Smooth muscle cell (in vitro differentiated cells): ENCODE results near the gene SMAD3. TPM values are rescaled to one million over a fixed set of nuclear protein-coding genes. Genes with fewer than 3 reads are reported as not detected.

ENCODE experiments used
- DNase-seq: peaks from one replicate; lab custom pipeline; 2025; ENCODE audit not compliant: unreplicated experiment; lab: John Stamatoyannopoulos, UW
- H2AFZ ChIP-seq: fragments of 200-600 bp; sonication (generic); 2 replicates; pipeline ENCODE4 v1.6.0; 2016; ENCODE audit warnings: antibody characterized with exemption, low read depth, mild to moderate bottlenecking
- H3F3A ChIP-seq: fragments of 200-600 bp; sonication (generic); 2 replicates; pipeline ENCODE4 v1.6.0; 2017; ENCODE audit warnings: antibody characterized with exemption, low read depth
- H3K27ac ChIP-seq: fragments of 200-600 bp; sonication (generic); 2 replicates; pipeline ENCODE4 v1.5.1; 2016; ENCODE audit warnings: low read depth, mild to moderate bottlenecking
- H3K27me3 ChIP-seq: fragments of 200-600 bp; sonication (generic); 2 replicates; pipeline ENCODE4 v1.6.1; 2016; ENCODE audit warnings: low read depth, mild to moderate bottlenecking
- H3K36me3 ChIP-seq: fragments of 200-600 bp; sonication (generic); 2 replicates; pipeline ENCODE4 v1.5.1; 2016; ENCODE audit warnings: low read depth
- H3K4me1 ChIP-seq: fragments of 200-600 bp; sonication (generic); 2 replicates; pipeline ENCODE4 v1.5.1; 2016; ENCODE audit warnings: low read depth
- H3K4me2 ChIP-seq: fragments of 200-600 bp; sonication (generic); 2 replicates; pipeline ENCODE4 v1.6.0; 2016; ENCODE audit warnings: mild to moderate bottlenecking
- H3K4me3 ChIP-seq: fragments of 200-600 bp; sonication (generic); 2 replicates; pipeline ENCODE4 v1.5.1; 2016; ENCODE audit warnings: mild to moderate bottlenecking
- H3K79me2 ChIP-seq: fragments of 200-600 bp; sonication (generic); 2 replicates; pipeline ENCODE4 v1.6.0; 2016; ENCODE audit warnings: low read depth, mild to moderate bottlenecking
- H3K9ac ChIP-seq: fragments of 200-600 bp; sonication (generic); 2 replicates; pipeline ENCODE4 v1.6.0; 2016; ENCODE audit warnings: low read depth
- H3K9me3 ChIP-seq: fragments of 200-600 bp; sonication (generic); replicated peaks from 2 replicates; pipeline ENCODE4 v1.5.1; 2016; ENCODE audit warnings: low read depth
- H4K20me1 ChIP-seq: fragments of 200-600 bp; sonication (generic); 2 replicates; pipeline ENCODE4 v1.6.0; 2016; ENCODE audit warnings: low read depth
- CTCF ChIP-seq: fragments of 200-600 bp; sonication (generic); IDR thresholded peaks from 2 replicates; pipeline ENCODE4 v1.5.1; 2017; ENCODE audit warnings: borderline replicate concordance, mild to moderate bottlenecking, antibody characterized with exemption; ENCODE audit not compliant: insufficient read depth, poor library complexity, severe bottlenecking
- WGBS: methylation state at CpG from one replicate; pipeline ENCODE4 v1.1.7; 2016; ENCODE audit warnings: low lambda C conversion rate; 5-methylcytosine and 5-hydroxymethylcytosine counted together
- polyA plus RNA-seq: library from polyadenylated mRNA; unstranded; fragments of >200 nt; fragmentation: Nextera tagmentation; extraction: Ambion mirVana; gene quantifications from 2 replicates; pipeline ENCODE4 v1.2.1, GENCODE V29; 2016
- total RNA-seq: library from RNA; depleted of rRNA; stranded (reverse); fragments of >200 nt; gene quantifications from 2 replicates; pipeline ENCODE4 v1.2.3, GENCODE V29; 2014

SMAD3 gene
- total and polyA plus RNA-seq, 2 experiments from 2014 or later, result 20.2 to 21.9 TPM

- peaks cover 74% of the 10 kb centered on the region for H3K4me1 ChIP-seq
- WGBS, result 15% methylated on average over 7 of the region's 7 CpGs
- peak overlapping the region; percentile 5 for H3K9ac ChIP-seq
- H3K4me2 ChIP-seq, result peak overlapping the region; percentile 37
- peaks cover 74% of the 10 kb centered on the region for H3K79me2 ChIP-seq
- H3K27me3 ChIP-seq, result no peaks in the 10 kb centered on the region
- H3K4me3 ChIP-seq, result no peak overlapping the region
- H4K20me1 ChIP-seq, result no peaks in the 10 kb centered on the region
- H3K9me3 ChIP-seq, result no peaks in the 10 kb centered on the region
- H2AFZ ChIP-seq, result no peak overlapping the region
- H3F3A ChIP-seq, result peaks cover 36% of the 10 kb centered on the region
- no peaks in the 10 kb centered on the region for H3K36me3 ChIP-seq
- H3K27ac ChIP-seq, result peak overlapping the region; percentile 99
- TF ChIP-seq CTCF, result no peak
- no peak for DNase-seq
Observed at GRCh38 chr15:67142092-67142766, 76.8 kb downstream of the SMAD3 start.

- Histone ChIP-seq H3K4me3 (no peak overlapping the region), H3K27me3 (no peaks in the 10 kb centered on the region), H3K9me3 (no peaks in the 10 kb centered on the region), H3F3A (peaks cover 39% of the 10 kb centered on the region), H3K4me1 (peaks cover 74% of the 10 kb centered on the region), H3K4me2 (peak overlapping the region; percentile 37), H2AFZ (no peak overlapping the region), H3K27ac (peak overlapping the region; percentile 99), H3K9ac (peak overlapping the region; percentile 53), H3K36me3 (no peaks in the 10 kb centered on the region), H3K79me2 (peaks cover 74% of the 10 kb centered on the region), H4K20me1 (no peaks in the 10 kb centered on the region)
- no peak for TF ChIP-seq CTCF
- no peak for DNase-seq
- 7% methylated on average over 6 of the region's 6 CpGs for WGBS
Observed at GRCh38 chr15:67142767-67143100, 77.3 kb downstream of the SMAD3 start.

- H4K20me1 ChIP-seq, result no peaks in the 10 kb centered on the region
- WGBS, result 77% methylated on average over 6 of the region's 6 CpGs
- DNase-seq, result no peak
Observed at GRCh38 chr15:67143646-67144045, 78.2 kb downstream of the SMAD3 start.

More at GRCh38 chr15:67143646-67144045, 78.2 kb downstream of the SMAD3 start:
- Histone ChIP-seq H3F3A (peaks cover 47% of the 10 kb centered on the region), H3K9ac (peak overlapping the region; percentile 53), H3K4me2 (peak overlapping the region; percentile 45), H2AFZ (no peak overlapping the region), H3K4me3 (no peak overlapping the region), H3K36me3 (no peaks in the 10 kb centered on the region), H3K27ac (peak overlapping the region; percentile 99), H3K4me1 (peaks cover 74% of the 10 kb centered on the region), H3K27me3 (no peaks in the 10 kb centered on the region), H3K9me3 (no peaks in the 10 kb centered on the region), H3K79me2 (peaks cover 69% of the 10 kb centered on the region)
- no peak for TF ChIP-seq CTCF
